Aorta (tissue), 5 donors: ENCODE results near the gene SH2D1B. TPM values are rescaled to one million over a fixed set of nuclear protein-coding genes. Genes with fewer than 3 reads are reported as not detected.

Experiments
- ATAC-seq: fragments of 200-7000 bp; cut with Tn5 transposase; one replicate; pipeline ENCODE4 v1.9.1; 2022; ENCODE audit warnings: moderate library complexity; ENCODE audit not compliant: low FRiP score
- DNase-seq, 2 donors: peaks; one replicate each; pipeline ENCODE4 v3.0.0-alpha.2; 2020
- H3K27ac ChIP-seq, 2 donors: one replicate each; pipeline ENCODE4 v1.5.1; 2013; ENCODE audit warnings: low read length in 2 of 2, mild to moderate bottlenecking in 2 of 2, moderate library complexity in 2 of 2, control low read depth in 1 of 2, inconsistent platforms in 1 of 2, low read depth in 1 of 2
- H3K27me3 ChIP-seq, 2 donors: one replicate each; pipeline ENCODE4 v1.6.1; 2013; ENCODE audit warnings: control low read depth in 1 of 2, low read length in 1 of 2, mild to moderate bottlenecking in 1 of 2, moderate library complexity in 1 of 2; ENCODE audit not compliant: insufficient read depth in 2 of 2, control insufficient read depth in 1 of 2
- H3K36me3 ChIP-seq, 2 donors: one replicate each; pipeline ENCODE4 v1.6.1; 2013; ENCODE audit warnings: control low read depth in 1 of 2, low read length in 1 of 2, mild to moderate bottlenecking in 1 of 2; ENCODE audit not compliant: insufficient read depth in 2 of 2, control insufficient read depth in 1 of 2
- H3K4me1 ChIP-seq, 2 donors: one replicate each; pipeline ENCODE4 v1.6.1; 2013; ENCODE audit warnings: low read length in 2 of 2, control low read depth in 1 of 2, mild to moderate bottlenecking in 1 of 2, moderate library complexity in 1 of 2; ENCODE audit not compliant: insufficient read depth in 2 of 2, control insufficient read depth in 1 of 2
- H3K4me3 ChIP-seq, 2 donors: one replicate each; pipeline ENCODE4 v1.5.1; 2013; ENCODE audit warnings: low read length in 2 of 2, control low read depth in 1 of 2, mild to moderate bottlenecking in 1 of 2
- H3K9me3 ChIP-seq: one replicate; pipeline ENCODE4 v1.6.1; 2013; ENCODE audit warnings: mild to moderate bottlenecking, low read length; ENCODE audit not compliant: control insufficient read depth
- WGBS, 2 donors: extraction: QIAGEN DNeasy Blood & Tissue Kit; methylation state at CpG; one replicate each; pipeline ENCODE4 v1.1.7; 2013; 5-methylcytosine and 5-hydroxymethylcytosine counted together
- intact Hi-C, 2 donors: fragments of 100-400 bp; cut with DNase I; formaldehyde crosslinking; loops; one replicate each; pipeline versions ENCODE4 v1.14.2 to v1.15.0; 2022
- polyA plus RNA-seq, 2 donors: library from polyadenylated mRNA; stranded (reverse); fragments of 200-250 nt; gene quantifications; one replicate each; pipeline ENCODE4 v1.2.3, GENCODE V29; 2013
- total RNA-seq, 2 donors: library from RNA; stranded (reverse); fragmentation: NEBNext Ultra II Directional; extraction: Animal tissue kit (Norgen Biotek cat#: 25700); gene quantifications; one replicate each; pipeline ENCODE4 v1.2.1, GENCODE V29; 2021
- donor health status: healthy with polysubstance abuse.
- donor health status: Bipolar disorder and iron deficiency.
- donor health status: DM: no; HTN: no; CAD: no.
- donor health status: DM: no; HTN: no; CAD: no.
- donor health status: DM: yes; HTN: yes; CAD: no.

SH2D1B gene
- total and polyA plus RNA-seq, 4 donors = 0.10 to 1.1 (median 0.54) TPM

- ATAC-seq = no peak
- Histone ChIP-seq H3K9me3 (no peaks in the 10 kb centered on the region), H3K27ac (no peak overlapping the region), H3K4me1 (no peaks in the 10 kb centered on the region), H3K27me3 (no peaks in the 10 kb centered on the region), H3K36me3 (no peaks in the 10 kb centered on the region), H3K4me3 (no peak overlapping the region)
- intact Hi-C loops = no loop called here
- no peak for DNase-seq
- WGBS, 2 donors = 93 to 100% methylated on average over 1 of the region's 1 CpG
Observed at GRCh38 chr1:162364498-162364897, 47.4 kb downstream of the SH2D1B start.

- 85 to 87% methylated on average over 3 of the region's 3 CpGs for WGBS, 2 donors
- H3K36me3 ChIP-seq = no peaks in the 10 kb centered on the region
- DNase-seq = no peak
- H3K27me3 ChIP-seq = no peaks in the 10 kb centered on the region
- no peak overlapping the region for H3K4me3 ChIP-seq
- no peaks in the 10 kb centered on the region for H3K9me3 ChIP-seq
- ATAC-seq = no peak
- H3K27ac ChIP-seq = no peak overlapping the region
- H3K4me1 ChIP-seq = no peaks in the 10 kb centered on the region
- intact Hi-C loops = no loop called here
Observed at GRCh38 chr1:162363823-162364222, 48.1 kb downstream of the SH2D1B start.

- no peaks in the 10 kb centered on the region for H3K27me3 ChIP-seq
- no peak for DNase-seq
- intact Hi-C loops = no loop called here
- no peaks in the 10 kb centered on the region for H3K36me3 ChIP-seq
- H3K9me3 ChIP-seq = no peaks in the 10 kb centered on the region
- H3K27ac ChIP-seq = no peak overlapping the region
- no peak overlapping the region for H3K4me3 ChIP-seq
- no peak for ATAC-seq
- 82 to 86% methylated on average over 5 of the region's 5 CpGs for WGBS, 2 donors
- H3K4me1 ChIP-seq = no peaks in the 10 kb centered on the region
Observed at GRCh38 chr1:162361349-162361748, 50.6 kb downstream of the SH2D1B start.

GRCh38 chr1:162360874-162361260 lies 51.1 kb downstream of the SH2D1B start:
- H3K4me1 ChIP-seq = no peaks in the 10 kb centered on the region
- ATAC-seq (no peak), DNase-seq (no peak)
- 30 to 37% methylated on average over 4 of the region's 4 CpGs for WGBS, 2 donors
- intact Hi-C loops = no loop called here
- H3K4me3 ChIP-seq = no peak overlapping the region
- no peaks in the 10 kb centered on the region for H3K27me3 ChIP-seq
- no peaks in the 10 kb centered on the region for H3K36me3 ChIP-seq
- H3K9me3 ChIP-seq = no peaks in the 10 kb centered on the region
- H3K27ac ChIP-seq = no peak overlapping the region

- Histone ChIP-seq H3K4me3 (no peak overlapping the region), H3K27me3 (no peaks in the 10 kb centered on the region), H3K36me3 (no peaks in the 10 kb centered on the region), H3K9me3 (no peaks in the 10 kb centered on the region), H3K27ac (no peak overlapping the region), H3K4me1 (no peaks in the 10 kb centered on the region)
- ATAC-seq (no peak), DNase-seq (no peak)
- intact Hi-C loops = no loop called here
- 78 to 86% methylated on average over 10 of the region's 10 CpGs for WGBS, 2 donors
Observed at GRCh38 chr1:162360237-162360873, 51.6 kb downstream of the SH2D1B start.

GRCh38 chr1:162359523-162360236 lies 52.3 kb downstream of the SH2D1B start:
- intact Hi-C loops = no loop called here
- Histone ChIP-seq H3K27ac (no peak overlapping the region), H3K9me3 (no peaks in the 10 kb centered on the region), H3K4me1 (no peaks in the 10 kb centered on the region), H3K4me3 (no peak overlapping the region), H3K36me3 (no peaks in the 10 kb centered on the region), H3K27me3 (no peaks in the 10 kb centered on the region)
- ATAC-seq = no peak
- no peak for DNase-seq
- 82 to 91% methylated on average over 10 of the region's 10 CpGs for WGBS, 2 donors

GRCh38 chr1:162358928-162359327 lies 53.0 kb downstream of the SH2D1B start:
- Histone ChIP-seq H3K27ac (no peak overlapping the region), H3K4me3 (no peak overlapping the region), H3K9me3 (no peaks in the 10 kb centered on the region), H3K4me1 (no peaks in the 10 kb centered on the region), H3K36me3 (no peaks in the 10 kb centered on the region), H3K27me3 (no peaks in the 10 kb centered on the region)
- 91 to 100% methylated on average over 1 of the region's 1 CpG for WGBS, 2 donors
- DNase-seq (no peak), ATAC-seq (no peak)
- intact Hi-C loops = no loop called here

GRCh38 chr1:162357681-162358266 lies 54.2 kb downstream of the SH2D1B start:
- intact Hi-C loops = no loop called here
- ATAC-seq (no peak), DNase-seq (no peak)
- H3K36me3 ChIP-seq = no peaks in the 10 kb centered on the region
- no peak overlapping the region for H3K27ac ChIP-seq
- H3K9me3 ChIP-seq = no peaks in the 10 kb centered on the region
- 55 to 69% methylated on average over 5 of the region's 5 CpGs for WGBS, 2 donors
- no peaks in the 10 kb centered on the region for H3K27me3 ChIP-seq
- no peak overlapping the region for H3K4me3 ChIP-seq
- no peaks in the 10 kb centered on the region for H3K4me1 ChIP-seq

GRCh38 chr1:162353702-162354101 lies 58.2 kb downstream of the SH2D1B start:
- ATAC-seq (no peak), DNase-seq (no peak)
- intact Hi-C loops = no loop called here
- H3K4me3 ChIP-seq = no peak overlapping the region
- H3K4me1 ChIP-seq = no peaks in the 10 kb centered on the region
- H3K27ac ChIP-seq = no peak overlapping the region
- no peaks in the 10 kb centered on the region for H3K9me3 ChIP-seq
- no peaks in the 10 kb centered on the region for H3K36me3 ChIP-seq
- no peaks in the 10 kb centered on the region for H3K27me3 ChIP-seq
- 77 to 85% methylated on average over 5 of the region's 5 CpGs for WGBS, 2 donors
